GM21528 (cell line): ENCODE data around the gene VAPB.

Experiments
- ATAC-seq: cut with Tn5 transposase; IDR thresholded peaks from one replicate; pipeline ENCODE4 v1.9.1; 2021; ENCODE audit warnings: mild to moderate bottlenecking, moderate library complexity; ENCODE audit not compliant: unreplicated experiment, low FRiP score

The VAPB gene

DNA sequence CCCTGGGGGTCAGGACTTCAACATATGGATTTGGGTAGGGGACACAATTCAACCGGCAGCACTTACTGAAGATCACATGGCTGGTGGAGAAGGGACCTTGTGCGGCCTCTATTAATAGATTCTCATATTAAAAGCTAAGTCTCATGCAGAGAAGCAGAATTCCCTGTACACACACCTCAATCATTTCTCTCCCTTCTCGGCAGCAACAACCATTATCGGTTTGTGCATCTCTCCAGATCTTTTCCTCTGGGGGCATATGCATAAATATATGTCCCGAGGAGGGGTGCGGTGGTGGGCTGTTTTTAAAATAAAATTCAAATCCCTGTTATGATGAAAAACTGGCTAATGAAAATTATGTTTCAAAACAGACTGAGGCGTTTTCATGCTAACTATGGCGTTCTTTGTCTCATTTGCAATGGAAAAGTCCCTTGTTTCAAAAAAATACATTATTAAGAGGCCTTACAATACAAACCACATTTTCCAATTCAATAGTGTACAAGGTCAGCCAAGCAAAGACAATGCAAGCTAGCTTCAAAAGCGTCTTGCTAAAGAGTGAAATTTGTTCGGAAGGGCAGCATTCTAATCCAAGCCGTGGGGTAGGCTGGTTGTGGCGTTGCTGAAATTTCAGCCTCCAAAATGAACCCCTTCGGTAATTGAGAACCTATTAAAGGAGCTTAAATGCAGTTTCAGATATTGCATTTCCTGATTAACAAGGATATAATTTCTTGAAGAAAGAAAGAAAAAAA lies 108.9 kb downstream of the VAPB start:
- no peak for ATAC-seq

DNA sequence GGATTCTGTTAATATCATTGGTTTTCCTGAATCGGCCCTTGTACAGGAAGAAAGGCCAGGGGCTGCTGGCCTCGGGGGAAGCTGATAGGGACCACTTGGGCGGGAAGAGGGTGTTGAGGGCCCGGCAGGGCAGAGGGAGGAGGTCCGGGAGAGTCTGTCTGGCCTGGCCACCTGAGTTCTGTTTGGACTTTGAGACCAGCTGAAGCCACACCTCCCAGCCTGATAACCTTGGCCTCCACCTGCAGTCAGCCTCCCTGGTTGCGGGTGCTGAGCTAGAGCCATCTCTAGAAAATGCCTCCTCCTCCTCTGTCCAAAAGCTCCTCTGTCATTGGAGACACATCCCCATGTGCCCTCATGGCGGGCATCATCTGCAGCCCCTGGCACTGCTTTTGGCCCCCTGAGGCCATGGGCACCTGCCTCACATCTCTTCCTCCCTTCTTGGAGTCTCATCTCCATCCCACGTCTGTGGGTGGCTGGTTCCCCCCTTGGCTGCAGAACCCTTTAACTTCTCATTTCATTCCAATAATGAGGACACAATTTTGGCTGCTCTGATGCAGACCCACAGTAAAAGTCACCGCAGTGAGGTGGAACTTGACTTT lies 109.5 kb downstream of the VAPB start:
- ATAC-seq = no peak

DNA sequence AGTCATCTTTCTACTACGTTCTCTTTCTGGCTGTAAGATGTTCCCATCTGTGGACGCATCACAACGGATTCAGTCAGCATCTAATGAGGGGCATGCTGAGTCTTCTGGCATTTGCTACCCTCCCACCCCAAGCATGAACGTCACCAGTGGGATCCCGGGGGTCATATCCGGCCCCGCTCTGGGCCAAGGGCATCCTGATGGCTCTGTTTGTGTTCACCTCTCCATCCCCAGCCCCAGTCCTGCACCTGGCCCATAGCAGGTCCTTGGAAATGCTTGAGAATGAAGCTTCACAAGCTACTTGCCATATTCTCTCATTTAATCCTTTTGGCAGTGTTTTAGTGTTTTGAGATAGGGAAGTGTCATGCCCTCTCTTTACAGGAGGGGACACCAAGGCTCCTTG lies 111.2 kb downstream of the VAPB start:
- ATAC-seq = no peak
